NT2/D1 (cell line): ENCODE data around the gene KCNIP1.

Experiments used
- SUZ12 ChIP-seq: IDR thresholded peaks from 2 replicates; pipeline ENCODE4 v1.6.1; 2011; ENCODE audit not compliant: insufficient read length, insufficient read depth; ENCODE audit errors: extremely low read depth
- YY1 ChIP-seq: IDR thresholded peaks from 2 replicates; pipeline ENCODE4 v1.6.1; 2011; ENCODE audit not compliant: insufficient read length, insufficient read depth
- ZNF274 ChIP-seq: IDR thresholded peaks from 2 replicates; pipeline ENCODE4 v1.6.1; 2011; ENCODE audit warnings: mild to moderate bottlenecking, low read depth, low read length

GRCh38 chr5:170484459-170484831 is 19.4 kb upstream of the KCNIP1 start:
- no peak for TF ChIP-seq SUZ12
- TF ChIP-seq YY1: no peak
- TF ChIP-seq ZNF274: no peak
